ENCODE data around the gene MIF4GD.
"Not testable (repeated sequence)": the region's sequence is repeated elsewhere in the genome, so short reads cannot be mapped to it uniquely, and the experiment has no call there.

Gene MIF4GD

DNA sequence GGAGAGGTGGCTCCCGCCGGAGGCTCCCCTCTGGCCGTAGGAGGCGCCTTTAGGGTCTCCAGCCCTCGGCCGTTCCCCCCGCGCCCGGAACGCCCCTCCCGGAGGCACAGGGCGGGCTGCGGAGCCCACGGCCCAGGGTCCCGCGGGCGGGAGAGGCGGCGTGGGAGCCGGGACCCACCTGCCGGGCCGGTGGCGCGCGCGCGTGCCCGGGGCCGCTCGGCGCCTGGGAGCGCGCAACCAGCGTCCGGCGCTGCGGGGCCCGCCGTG is at the start of gene MIF4GD:
Gene MIF4GD (minus strand): TSS at position 266 of the 267 bp plus-strand sequence. CDS start 1,036 bp downstream, outside the sequence.
- Histone ChIP-seq H3K27ac (peak within 1 kb of the TSS; percentile 67 to 97 (median 93)), H3K4me3 (peak within 1 kb of the TSS; percentile 67 to 95 (median 84))

DNA sequence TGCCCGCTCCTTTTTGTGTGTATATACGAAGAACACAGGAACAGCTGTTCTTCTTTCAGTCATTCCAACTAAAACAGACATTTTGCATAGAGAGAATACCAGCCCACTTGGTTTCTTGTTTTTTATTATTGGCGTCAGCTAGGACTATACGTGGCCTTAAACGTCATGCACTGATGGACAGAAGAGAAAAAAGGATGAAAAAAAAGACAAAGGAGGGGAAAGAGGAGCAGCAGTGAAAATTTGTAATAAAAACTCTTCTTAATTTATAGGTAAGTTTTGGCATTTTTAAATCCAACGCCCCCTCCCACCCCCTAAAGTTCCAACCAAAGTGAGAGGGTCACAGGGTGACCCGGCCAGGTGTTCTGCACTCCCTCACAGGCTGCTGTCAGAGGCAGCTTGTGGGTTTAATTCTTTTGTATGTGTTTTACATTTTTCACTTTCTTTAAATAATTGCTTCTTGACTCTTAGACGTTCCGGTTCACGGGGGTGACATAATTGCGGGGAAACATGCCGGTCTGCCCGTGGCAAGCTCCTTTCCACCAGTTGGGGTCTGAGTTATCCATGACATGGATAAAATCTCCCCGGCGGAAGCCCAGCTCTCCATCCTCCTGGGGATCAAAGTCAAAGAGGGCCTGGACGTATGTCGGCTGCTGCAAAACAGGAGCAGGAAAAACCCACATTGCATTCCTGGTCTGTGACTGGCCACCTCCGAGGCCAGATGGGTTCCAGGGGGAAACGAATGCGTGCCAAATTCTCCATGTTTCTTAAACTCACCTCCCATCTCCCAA is 49.1 kb upstream of the MIF4GD start:
- peak overlapping the region in 1 of 21 experiments; percentile 53 for H3K27ac ChIP-seq
- no peak overlapping the region for H3K4me3 ChIP-seq

DNA sequence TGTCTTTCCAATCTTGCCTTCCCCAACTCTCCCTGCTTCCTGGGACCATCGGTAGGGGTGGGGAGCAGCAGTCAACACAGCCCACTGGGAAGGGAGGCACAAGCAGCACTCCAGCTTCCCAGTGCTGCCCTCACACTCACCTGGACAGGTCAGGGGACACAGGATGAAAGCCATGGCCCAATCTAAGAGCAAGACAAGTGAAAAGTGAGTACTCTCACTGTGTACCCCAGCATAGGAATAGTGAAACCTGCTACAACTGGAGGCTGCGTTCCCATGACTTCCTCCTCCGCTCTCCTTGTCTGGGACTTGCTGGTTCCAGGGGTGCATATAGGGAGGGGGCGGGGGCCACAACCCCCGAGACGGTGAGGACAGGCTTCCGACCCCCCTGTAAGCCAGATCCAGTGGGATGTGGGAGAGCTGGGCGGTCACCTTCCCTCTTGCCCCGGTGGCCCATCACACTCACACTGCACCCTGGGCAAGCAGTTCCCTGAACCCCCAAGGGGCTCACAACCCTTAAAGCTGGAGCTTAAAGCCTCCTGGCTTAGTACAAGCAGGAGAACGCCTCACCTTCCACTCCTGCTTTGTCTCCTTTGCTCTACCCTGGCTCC is 47.7 kb upstream of the MIF4GD start:
- H3K4me3 ChIP-seq: no peak overlapping the region
- H3K27ac ChIP-seq: peak overlapping the region in 7 of 21 experiments; percentile 11 to 71 (median 37)

DNA sequence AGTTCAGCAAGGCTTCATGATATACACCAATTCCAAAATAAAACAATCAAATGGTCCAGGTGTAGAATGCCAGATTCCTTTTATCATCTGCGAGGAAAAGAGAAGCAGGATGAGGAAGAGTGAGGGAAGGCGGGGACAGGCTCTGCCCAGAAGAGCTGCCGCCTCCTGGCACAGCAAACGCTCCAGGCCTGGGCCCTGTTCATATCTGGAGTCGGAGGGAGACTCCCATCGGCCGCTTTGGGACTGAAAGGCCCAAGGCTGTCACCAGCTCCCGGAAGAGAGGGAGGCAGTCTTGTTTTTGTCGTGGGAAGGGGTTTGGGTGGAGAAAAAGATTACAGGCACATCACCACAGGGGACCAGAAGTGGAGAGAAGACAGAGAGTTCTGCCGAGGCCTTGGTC is 47.2 kb upstream of the MIF4GD start:
- Histone ChIP-seq H3K27ac (peak overlapping the region in 6 of 21 experiments; percentile 11 to 71 (median 50)), H3K4me3 (no peak overlapping the region)

- no peak overlapping the region for H3K4me3 ChIP-seq
- peak overlapping the region in 4 of 21 experiments; percentile 10 to 50 (median 32) for H3K27ac ChIP-seq
These were observed 46.6 kb upstream of the MIF4GD start for GRCh38 chr17:75317671-75318070.

DNA sequence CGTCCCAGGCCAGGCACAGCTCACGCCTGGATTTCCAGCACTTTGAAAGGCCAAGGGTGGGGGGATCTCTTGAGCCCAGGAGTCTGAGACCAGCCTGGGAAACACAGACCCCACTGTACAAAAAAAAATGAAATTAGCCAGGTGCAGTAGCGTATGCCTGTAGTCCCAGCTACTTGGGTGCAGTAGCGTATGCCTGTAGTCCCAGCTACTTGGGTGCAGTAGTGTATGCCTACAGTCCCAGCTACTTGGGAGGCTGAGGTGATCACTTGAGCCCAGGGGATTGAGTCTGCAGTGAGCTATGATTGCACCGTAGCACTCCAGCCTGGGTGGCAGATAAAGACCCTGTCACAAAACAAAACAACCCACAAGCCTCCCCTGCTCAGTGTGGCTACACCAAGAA is 45.2 kb upstream of the MIF4GD start:
- H3K27ac ChIP-seq: peak overlapping the region in 7 of 21 experiments; percentile 4 to 77 (median 32)
- no peak overlapping the region for H3K4me3 ChIP-seq

- H3K27ac ChIP-seq: peak overlapping the region in 8 of 21 experiments; percentile 4 to 77 (median 24)
These were observed 44.7 kb upstream of the MIF4GD start for GRCh38 chr17:75315541-75316243.

GRCh38 chr17:75313941-75314551 is 43.0 kb upstream of the MIF4GD start:
- Histone ChIP-seq H3K27ac (peak overlapping the region in 16 of 21 experiments; percentile 4 to 80 (median 36)), H3K4me3 (no peak overlapping the region)

More at GRCh38 chr17:75315541-75316243, 44.7 kb upstream of the MIF4GD start:
- H3K4me3 ChIP-seq: no peak overlapping the region

GRCh38 chr17:75308732-75309629 is 38.0 kb upstream of the MIF4GD start:
- Histone ChIP-seq H3K27ac (peak overlapping the region in 15 of 21 experiments; percentile 9 to 77 (median 55)), H3K4me3 (no peak overlapping the region)

DNA sequence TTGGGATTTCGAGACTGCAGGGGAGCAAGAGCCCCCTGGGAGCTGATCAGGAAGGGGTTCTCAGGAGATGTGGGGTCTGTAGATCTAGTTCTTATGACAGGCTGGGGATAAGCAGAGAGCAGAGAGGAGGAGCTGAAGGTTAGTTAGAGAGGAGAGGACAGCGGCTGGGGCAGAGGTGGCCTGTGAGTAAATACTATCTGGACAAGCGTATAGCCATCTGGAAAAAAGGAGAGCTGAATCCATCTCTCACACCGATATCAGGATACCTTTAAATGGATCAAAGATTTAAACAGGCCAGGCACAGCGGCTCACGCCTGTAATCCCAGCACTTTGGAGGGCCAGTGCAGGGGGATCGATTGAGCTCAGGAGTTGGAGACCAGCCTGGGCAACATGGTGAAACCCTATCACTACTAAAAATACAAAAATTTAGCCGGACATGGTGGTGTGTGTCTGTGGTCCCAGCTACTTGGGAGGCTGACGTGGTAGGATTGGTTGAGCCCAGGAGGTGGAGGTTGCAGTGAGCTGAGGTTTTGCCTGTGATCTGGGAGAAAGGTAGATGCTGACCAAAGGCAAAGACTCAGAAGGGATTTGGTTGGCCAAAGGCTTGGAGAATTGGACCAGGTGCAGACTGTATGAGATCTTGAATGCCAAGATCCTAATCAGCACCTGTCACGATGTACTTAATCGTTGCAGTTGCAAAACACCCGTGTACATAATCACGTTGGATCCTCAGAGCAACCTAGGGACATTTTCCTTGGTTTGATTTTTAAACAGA is 37.1 kb upstream of the MIF4GD start:
- Histone ChIP-seq H3K4me3 (no peak overlapping the region), H3K27ac (peak overlapping the region in 2 of 21 experiments; percentile 56 to 72)

GRCh38 chr17:75301502-75302206 is 30.6 kb upstream of the MIF4GD start:
- Histone ChIP-seq H3K27ac (no peak overlapping the region), H3K4me3 (no peak overlapping the region)

DNA sequence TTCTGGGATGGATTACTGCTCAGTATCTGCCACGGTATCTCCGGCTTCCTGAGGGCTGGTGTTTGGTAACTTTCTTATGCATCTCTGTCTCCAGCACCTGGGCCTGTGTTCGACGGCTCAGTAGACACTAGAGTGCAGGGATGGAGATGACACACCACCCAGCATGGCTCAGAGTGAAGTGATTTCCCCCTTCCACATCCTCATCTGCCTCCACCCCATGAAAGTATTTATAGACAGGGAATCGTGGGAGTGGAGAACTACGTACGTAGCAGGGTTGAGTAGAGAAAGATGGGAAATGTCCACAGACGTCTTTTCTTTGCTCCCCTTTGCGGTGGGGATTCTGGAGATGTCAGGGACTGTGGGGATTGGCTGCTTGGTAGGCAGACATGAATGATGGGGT is 30.0 kb upstream of the MIF4GD start:
- no peak overlapping the region for H3K4me3 ChIP-seq
- peak overlapping the region in 1 of 21 experiments; percentile 23 for H3K27ac ChIP-seq

DNA sequence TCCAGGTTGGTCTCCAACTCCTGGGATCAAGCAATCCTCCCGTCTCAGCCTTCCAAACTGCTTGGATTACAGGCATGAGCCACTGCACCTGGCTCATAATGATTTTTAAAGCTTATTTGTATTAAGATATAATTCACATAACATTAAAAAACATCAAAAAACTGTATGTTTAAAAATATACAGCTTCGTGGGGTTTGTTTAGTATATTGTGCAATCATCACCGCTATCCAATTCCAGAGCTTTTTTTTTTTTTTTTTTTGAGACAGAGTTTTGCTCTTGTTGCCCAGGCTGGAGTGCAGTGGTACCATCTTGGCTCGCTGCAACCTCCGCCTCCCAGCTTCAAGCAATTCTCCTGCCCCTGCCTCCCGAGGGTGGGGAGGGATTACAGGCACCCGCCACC is 29.2 kb upstream of the MIF4GD start:
- no peak overlapping the region for H3K27ac ChIP-seq
- H3K4me3 ChIP-seq: no peak overlapping the region

DNA sequence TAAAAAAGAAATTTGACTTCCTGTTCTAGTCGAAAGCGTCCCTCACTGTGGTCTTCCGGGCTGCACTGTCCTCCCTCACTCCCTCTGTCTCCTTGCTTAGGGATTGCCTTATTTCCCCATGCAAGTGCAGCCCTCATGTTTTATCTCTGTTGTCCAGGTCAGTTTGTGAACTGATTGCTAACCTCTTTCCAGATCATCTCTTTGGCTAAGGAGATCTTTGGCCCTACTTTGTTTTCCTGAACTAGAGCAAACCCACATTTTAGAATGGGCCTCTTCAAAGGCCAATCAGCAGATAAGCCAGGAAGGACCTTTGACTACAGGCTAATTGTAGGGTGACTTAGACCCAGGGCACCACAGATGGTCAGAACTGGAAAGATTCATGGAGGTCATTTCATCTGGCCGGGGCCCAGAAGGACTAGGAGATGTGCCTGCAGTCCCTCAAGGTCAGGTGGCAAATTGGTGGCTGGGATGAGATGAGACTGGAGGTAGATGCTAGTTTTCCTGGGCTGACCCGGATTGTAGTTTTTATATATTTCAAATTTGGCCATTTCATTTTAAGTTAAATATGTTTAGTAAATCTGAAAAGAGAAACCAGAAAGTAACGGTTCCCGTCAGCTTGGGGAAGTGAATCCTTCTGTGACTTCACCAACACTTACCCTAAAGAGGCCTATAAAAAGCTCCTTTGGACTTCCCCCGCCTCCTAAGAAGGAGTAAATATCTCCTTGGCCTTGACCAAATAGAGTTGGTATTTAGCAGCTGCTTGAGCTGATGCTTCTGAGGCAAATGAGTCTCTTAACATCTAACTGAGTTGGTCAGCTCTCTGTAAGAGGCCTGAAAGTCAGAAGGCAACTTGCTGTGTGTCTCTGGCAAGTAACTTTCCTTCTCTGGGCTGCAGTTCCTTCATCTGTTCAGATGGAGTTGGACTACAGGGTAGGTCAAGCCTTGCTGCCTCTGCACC is 24.4 kb upstream of the MIF4GD start:
- no peak overlapping the region for H3K4me3 ChIP-seq
- H3K27ac ChIP-seq: peak overlapping the region in 20 of 21 experiments; percentile 31 to 82 (median 72)

- not testable (repeated sequence) for H3K4me3 ChIP-seq
- peak overlapping the region in 4 of 21 experiments; percentile 29 to 72 (median 54) for H3K27ac ChIP-seq
These were observed 21.9 kb upstream of the MIF4GD start for GRCh38 chr17:75292810-75293448.

DNA sequence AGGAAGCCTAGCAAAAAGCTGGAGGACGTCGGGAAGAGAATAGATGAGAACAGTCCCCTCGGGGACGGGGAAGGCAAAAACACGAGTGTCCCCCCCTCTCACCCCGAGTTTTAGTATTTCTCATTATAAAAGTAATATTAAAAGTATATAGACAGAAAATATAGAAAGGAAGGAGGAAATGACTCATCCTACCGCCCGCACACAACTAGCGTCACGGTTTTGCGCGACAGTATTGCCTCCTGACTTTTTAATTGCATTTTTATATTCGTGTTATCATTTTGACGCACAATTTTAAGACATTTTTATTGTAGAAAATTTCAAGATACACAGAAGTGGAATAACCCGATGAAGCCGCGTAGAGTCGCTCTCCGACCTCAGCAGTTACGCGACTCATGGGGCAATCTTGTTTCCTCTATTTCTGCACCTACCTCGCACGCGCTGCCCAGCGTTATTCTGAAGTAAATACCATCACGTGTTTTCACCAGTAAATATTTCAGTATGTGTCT is 18.9 kb upstream of the MIF4GD start:
- H3K27ac ChIP-seq: peak overlapping the region; percentile 77 to 98 (median 93)
- H3K4me3 ChIP-seq: peak overlapping the region; percentile 43 to 87 (median 80)
